WI38 (cell line): ENCODE results near the gene SERTAD4.
"Not testable (repeated sequence)": the region's sequence is repeated elsewhere in the genome, so short reads cannot be mapped to it uniquely, and the experiment has no call there.

Experiments used
- H3K4me3 ChIP-seq: 2 replicates; pipeline ENCODE4 v1.5.1; 2011; ENCODE audit warnings: low read depth, mild to moderate bottlenecking, control low read depth, low read length
- CTCF ChIP-seq: IDR thresholded peaks from 2 replicates; pipeline ENCODE4 v1.5.1; 2012; ENCODE audit warnings: low read depth, mild to moderate bottlenecking, control low read depth, low read length

SERTAD4 gene

GRCh38 chr1:210262167-210262896 lies 29.7 kb downstream of the SERTAD4 start:
- TF ChIP-seq CTCF, result no peak
- H3K4me3 ChIP-seq, result no peak overlapping the region

- H3K4me3 ChIP-seq, result no peak overlapping the region
- no peak for TF ChIP-seq CTCF
Observed at GRCh38 chr1:210262897-210263272, 30.3 kb downstream of the SERTAD4 start.

GRCh38 chr1:210263963-210264362 lies 31.4 kb downstream of the SERTAD4 start:
- TF ChIP-seq CTCF, result no peak
- H3K4me3 ChIP-seq, result no peak overlapping the region

GRCh38 chr1:210264496-210265380 lies 32.1 kb downstream of the SERTAD4 start:
- no peak for TF ChIP-seq CTCF
- H3K4me3 ChIP-seq, result no peak overlapping the region

- not testable (repeated sequence) for H3K4me3 ChIP-seq
Observed at GRCh38 chr1:210265392-210265955, 32.9 kb downstream of the SERTAD4 start.

- no peak overlapping the region for H3K4me3 ChIP-seq
- no peak for TF ChIP-seq CTCF
Observed at GRCh38 chr1:210269981-210270380, 37.4 kb downstream of the SERTAD4 start.

- TF ChIP-seq CTCF, result no peak
Observed at GRCh38 chr1:210272666-210273065, 40.1 kb downstream of the SERTAD4 start.

More at GRCh38 chr1:210272666-210273065, 40.1 kb downstream of the SERTAD4 start:
- no peak overlapping the region for H3K4me3 ChIP-seq
